ENCODE measurements around the gene OR2A42.
"Not testable (repeated sequence)": the region's sequence is repeated elsewhere in the genome, so short reads cannot be mapped to it uniquely, and the experiment has no call there.

DNA sequence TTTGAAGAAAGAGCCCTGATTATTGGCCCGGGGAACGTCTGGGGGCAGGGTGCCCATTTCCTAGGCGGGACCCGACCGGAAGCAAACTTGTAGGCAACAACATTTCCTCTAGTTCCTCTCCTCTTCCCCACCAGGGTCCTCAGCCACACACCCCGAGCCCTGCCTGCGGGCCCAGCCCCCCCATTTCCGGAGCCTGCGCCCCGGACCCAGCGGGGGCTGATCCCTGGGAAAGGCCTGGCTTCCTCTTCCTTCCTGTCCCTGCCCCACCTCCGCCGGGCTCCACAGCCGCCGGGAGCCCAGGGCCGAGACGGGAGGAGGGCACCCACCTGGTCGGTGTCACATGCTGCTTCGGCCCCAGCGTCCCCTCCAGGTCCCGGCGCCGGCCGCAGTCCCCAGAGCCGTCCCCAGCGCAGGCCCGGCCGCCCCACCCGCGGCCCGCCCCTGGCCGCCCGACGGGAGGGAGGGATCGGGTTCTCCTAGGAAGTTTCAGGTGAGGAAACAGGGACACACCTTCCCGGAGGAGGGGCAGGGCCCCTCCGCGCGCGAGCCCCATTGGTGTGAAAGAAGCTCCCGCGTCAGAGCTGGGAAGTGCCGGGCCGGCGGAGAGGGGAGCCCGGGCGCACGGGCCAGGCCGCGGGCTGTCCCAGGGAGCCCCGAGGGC is 44.1 kb downstream of the OR2A42 start, which contains the start of gene ARHGEF35:
- TF ChIP-seq, protein P1, sequence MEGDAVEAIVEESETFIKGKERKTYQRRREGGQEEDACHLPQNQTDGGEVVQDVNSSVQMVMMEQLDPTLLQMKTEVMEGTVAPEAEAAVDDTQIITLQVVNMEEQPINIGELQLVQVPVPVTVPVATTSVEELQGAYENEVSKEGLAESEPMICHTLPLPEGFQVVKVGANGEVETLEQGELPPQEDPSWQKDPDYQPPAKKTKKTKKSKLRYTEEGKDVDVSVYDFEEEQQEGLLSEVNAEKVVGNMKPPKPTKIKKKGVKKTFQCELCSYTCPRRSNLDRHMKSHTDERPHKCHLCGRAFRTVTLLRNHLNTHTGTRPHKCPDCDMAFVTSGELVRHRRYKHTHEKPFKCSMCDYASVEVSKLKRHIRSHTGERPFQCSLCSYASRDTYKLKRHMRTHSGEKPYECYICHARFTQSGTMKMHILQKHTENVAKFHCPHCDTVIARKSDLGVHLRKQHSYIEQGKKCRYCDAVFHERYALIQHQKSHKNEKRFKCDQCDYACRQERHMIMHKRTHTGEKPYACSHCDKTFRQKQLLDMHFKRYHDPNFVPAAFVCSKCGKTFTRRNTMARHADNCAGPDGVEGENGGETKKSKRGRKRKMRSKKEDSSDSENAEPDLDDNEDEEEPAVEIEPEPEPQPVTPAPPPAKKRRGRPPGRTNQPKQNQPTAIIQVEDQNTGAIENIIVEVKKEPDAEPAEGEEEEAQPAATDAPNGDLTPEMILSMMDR (IDR thresholded peaks at IDR 0.05): not testable (repeated sequence)
- TF ChIP-seq EZH2 (IDR thresholded peaks at IDR 0.05; ENCODE audit: borderline replicate concordance, insufficient read depth, low read depth, low read length, poor library complexity, severe bottlenecking): not testable (repeated sequence)
